Upper lobe of left lung (tissue), 4 donors: ENCODE data around the gene CMTM4.

Experiments used
- CTCF ChIP-seq, 6 experiments: fragments of 450-650 bp in 4 of 6; fragments of 200-600 bp in 2 of 6; sonication (generic) in 2 of 6; IDR thresholded peaks; one replicate each; pipeline ENCODE4 v1.5.1; 2016 to 2019; ENCODE audit warnings: antibody characterized with exemption in 6 of 6
- EP300 ChIP-seq, 4 donors: sonication (generic); formaldehyde crosslinking; IDR thresholded peaks; one replicate each; pipeline ENCODE4 v1.5.1; 2017; ENCODE audit warnings: antibody characterized with exemption in 4 of 4, control low read depth in 2 of 4
- POLR2AphosphoS5 ChIP-seq, 2 donors: sonication (generic); formaldehyde crosslinking; IDR thresholded peaks; one replicate each; pipeline ENCODE4 v1.5.1; 2017; ENCODE audit warnings: antibody characterized with exemption in 2 of 2

GRCh38 chr16:66619534-66620428, 76.8 kb downstream of the CMTM4 start:
- TF ChIP-seq POLR2AphosphoS5 (IDR thresholded peaks at IDR 0.05) (no peak), CTCF (IDR thresholded peaks at IDR 0.05) (no peak), EP300 (IDR thresholded peaks at IDR 0.05) (no peak)
